Esophagus muscularis mucosa (tissue), 4 donors: ENCODE measurements around the gene NUP214. TPM values are rescaled to one million over a fixed set of nuclear protein-coding genes. Genes with fewer than 3 reads are reported as not detected.
"Not testable (repeated sequence)": the region's sequence is repeated elsewhere in the genome, so short reads cannot be mapped to it uniquely, and the experiment has no call there.

Experiments
- DNase-seq: peaks from one replicate; pipeline ENCODE4 v3.0.0-alpha.2; 2017; ENCODE audit errors: extremely low spot score
- H3K27ac ChIP-seq, 4 donors: fragments of 200-600 bp; sonication (generic); replicated peaks in 1 of 4; 1 replicate in 3 of 4; 2 replicates in 1 of 4; pipeline ENCODE4 v1.5.1; 2016 to 2019; ENCODE audit warnings: mild to moderate bottlenecking in 1 of 4
- H3K27me3 ChIP-seq, 4 donors: fragments of 200-600 bp; sonication (generic); one replicate each; pipeline versions ENCODE4 v1.5.1 to v1.6.0; 2016 to 2019
- H3K36me3 ChIP-seq, 4 donors: fragments of 200-600 bp; sonication (generic); one replicate each; pipeline ENCODE4 v1.5.1; 2016 to 2019
- H3K4me1 ChIP-seq, 4 donors: fragments of 200-600 bp; sonication (generic); one replicate each; pipeline ENCODE4 v1.5.1; 2016 to 2019
- H3K4me3 ChIP-seq, 4 donors: fragments of 200-600 bp; sonication (generic); 1 replicate in 2 of 4; 2 replicates in 2 of 4; pipeline ENCODE4 v1.5.1; 2016 to 2019; ENCODE audit warnings: mild to moderate bottlenecking in 4 of 4, moderate library complexity in 1 of 4
- H3K9me3 ChIP-seq, 4 donors: fragments of 200-600 bp; sonication (generic); 1 replicate in 3 of 4; 2 replicates in 1 of 4; pipeline ENCODE4 v1.5.1; 2016 to 2019
- EP300 ChIP-seq: sonication (generic); formaldehyde crosslinking; IDR thresholded peaks from one replicate; pipeline ENCODE4 v1.6.1; 2017; ENCODE audit warnings: antibody characterized with exemption
- POLR2A ChIP-seq: fragments of 450-650 bp; IDR thresholded peaks from one replicate; pipeline ENCODE4 v1.6.1; 2017; ENCODE audit warnings: antibody characterized with exemption, moderate library complexity, mild to moderate bottlenecking, low read depth
- POLR2AphosphoS5 ChIP-seq, 2 donors: sonication (generic); formaldehyde crosslinking; IDR thresholded peaks; one replicate each; pipeline ENCODE4 v1.6.1; 2017; ENCODE audit warnings: antibody characterized with exemption in 2 of 2
- WGBS: methylation state at CpG from one replicate; pipeline ENCODE4 v1.1.5; 2018; 5-methylcytosine and 5-hydroxymethylcytosine counted together
- intact Hi-C: fragments of 100-400 bp; cut with DNase I; formaldehyde crosslinking; loops from one replicate; pipeline ENCODE4 v1.15.1; 2023
- total RNA-seq, 4 donors: library from RNA; depleted of rRNA; stranded (reverse); fragments of >200 nt; gene quantifications; one replicate each; pipeline versions ENCODE4 v1.1.0 to v1.2.1, GENCODE V29; 2016
- TF ChIP-seq, protein P1 (sequence below), 3 experiments: fragments of 200-600 bp in 2 of 3; fragments of 450-650 bp in 1 of 3; sonication (generic) in 2 of 3; IDR thresholded peaks; one replicate each; pipeline ENCODE4 v1.5.1; 2017 to 2019; ENCODE audit warnings: antibody characterized with exemption in 3 of 3, mild to moderate bottlenecking in 2 of 3, moderate library complexity in 1 of 3

Gene NUP214
- total RNA-seq, 4 donors from 2014 or later: 26.4 to 36.2 (median 28.7) TPM

- Histone ChIP-seq H3K9me3 (no peaks in the 10 kb centered on the region), H3K27me3 (peaks cover 0 to 6% (median 0%) of the 10 kb centered on the region in 4 donors), H3K36me3 (peaks cover 0 to 58% (median 0%) of the 10 kb centered on the region in 4 donors), H3K27ac (peak overlapping the region in 3 of 4 donors; percentile 30 to 41 (median 33)), H3K4me3 (no peak overlapping the region), H3K4me1 (peaks cover 0 to 15% (median 9%) of the 10 kb centered on the region in 4 donors)
- TF ChIP-seq POLR2AphosphoS5 (IDR thresholded peaks at IDR 0.05): no peak
- TF ChIP-seq EP300: no peak
- TF ChIP-seq, protein P1, sequence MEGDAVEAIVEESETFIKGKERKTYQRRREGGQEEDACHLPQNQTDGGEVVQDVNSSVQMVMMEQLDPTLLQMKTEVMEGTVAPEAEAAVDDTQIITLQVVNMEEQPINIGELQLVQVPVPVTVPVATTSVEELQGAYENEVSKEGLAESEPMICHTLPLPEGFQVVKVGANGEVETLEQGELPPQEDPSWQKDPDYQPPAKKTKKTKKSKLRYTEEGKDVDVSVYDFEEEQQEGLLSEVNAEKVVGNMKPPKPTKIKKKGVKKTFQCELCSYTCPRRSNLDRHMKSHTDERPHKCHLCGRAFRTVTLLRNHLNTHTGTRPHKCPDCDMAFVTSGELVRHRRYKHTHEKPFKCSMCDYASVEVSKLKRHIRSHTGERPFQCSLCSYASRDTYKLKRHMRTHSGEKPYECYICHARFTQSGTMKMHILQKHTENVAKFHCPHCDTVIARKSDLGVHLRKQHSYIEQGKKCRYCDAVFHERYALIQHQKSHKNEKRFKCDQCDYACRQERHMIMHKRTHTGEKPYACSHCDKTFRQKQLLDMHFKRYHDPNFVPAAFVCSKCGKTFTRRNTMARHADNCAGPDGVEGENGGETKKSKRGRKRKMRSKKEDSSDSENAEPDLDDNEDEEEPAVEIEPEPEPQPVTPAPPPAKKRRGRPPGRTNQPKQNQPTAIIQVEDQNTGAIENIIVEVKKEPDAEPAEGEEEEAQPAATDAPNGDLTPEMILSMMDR (IDR thresholded peaks at IDR 0.05): no peak
- TF ChIP-seq POLR2A: no peak
- intact Hi-C loops: no loop called here
- DNase-seq: no peak
- 82% methylated on average over 15 of the region's 25 CpGs for WGBS
Observed at GRCh38 chr9:131111854-131112311, 13.5 kb upstream of the NUP214 start.

GRCh38 chr9:131112374-131113154 lies 12.8 kb upstream of the NUP214 start:
- TF ChIP-seq EP300 (no peak), POLR2A (no peak), POLR2AphosphoS5 (IDR thresholded peaks at IDR 0.05) (no peak)
- TF ChIP-seq, protein P1 (IDR thresholded peaks at IDR 0.05): no peak
- peak overlapping the region in 3 of 4 donors; percentile 30 to 41 (median 33) for H3K27ac ChIP-seq
- intact Hi-C loops: no loop called here

DNA sequence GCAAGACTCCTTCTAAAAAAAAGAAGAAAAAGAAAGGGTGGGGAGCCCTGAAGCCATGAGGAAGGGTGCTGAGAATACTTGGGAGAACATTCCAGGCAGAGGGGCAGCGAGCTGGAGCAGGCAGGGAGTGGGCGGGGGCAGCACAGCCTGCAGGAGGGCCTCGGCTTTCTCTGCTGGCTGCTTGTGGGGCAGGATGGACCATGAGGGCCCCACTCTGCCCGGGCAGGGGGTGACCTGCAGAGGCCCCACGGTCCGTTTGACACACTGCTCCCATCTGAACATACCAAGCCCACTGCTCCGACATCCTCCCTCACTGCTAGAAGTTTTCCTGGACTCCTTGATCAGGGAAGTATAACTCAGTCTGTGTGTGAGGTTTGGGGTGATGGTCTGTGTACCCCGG lies 11.7 kb upstream of the NUP214 start:
- H3K9me3 ChIP-seq: no peaks in the 10 kb centered on the region
- no peak for DNase-seq
- H3K27me3 ChIP-seq: peaks cover 0 to 17% (median 0%) of the 10 kb centered on the region in 4 donors
- H3K4me1 ChIP-seq: peaks cover 0 to 17% (median 7%) of the 10 kb centered on the region in 4 donors
- H3K4me3 ChIP-seq: no peak overlapping the region
- intact Hi-C loops: no loop called here
- TF ChIP-seq POLR2AphosphoS5 (IDR thresholded peaks at IDR 0.05) (no peak), POLR2A (no peak), EP300 (no peak)
- TF ChIP-seq, protein P1 (IDR thresholded peaks at IDR 0.05): no peak
- H3K36me3 ChIP-seq: peaks cover 0 to 61% (median 0%) of the 10 kb centered on the region in 4 donors
- no peak overlapping the region for H3K27ac ChIP-seq
- 90% methylated on average over 3 of the region's 8 CpGs for WGBS

More at GRCh38 chr9:131112374-131113154, 12.8 kb upstream of the NUP214 start:
- Histone ChIP-seq H3K36me3 (peaks cover 0 to 54% (median 0%) of the 10 kb centered on the region in 4 donors), H3K4me3 (no peak overlapping the region), H3K27me3 (peaks cover 0 to 13% (median 0%) of the 10 kb centered on the region in 4 donors), H3K4me1 (peaks cover 0 to 14% (median 8%) of the 10 kb centered on the region in 4 donors), H3K9me3 (no peaks in the 10 kb centered on the region)
- WGBS: 93% methylated on average over 23 of the region's 23 CpGs
- no peak for DNase-seq

GRCh38 chr9:131114084-131114535 lies 11.3 kb upstream of the NUP214 start:
- WGBS: 87% methylated on average over 7 of the region's 8 CpGs
- Histone ChIP-seq H3K4me3 (no peak overlapping the region), H3K4me1 (peaks cover 0 to 17% (median 7%) of the 10 kb centered on the region in 4 donors), H3K27ac (no peak overlapping the region), H3K9me3 (no peaks in the 10 kb centered on the region), H3K36me3 (peaks cover 0 to 61% (median 0%) of the 10 kb centered on the region in 4 donors), H3K27me3 (peaks cover 0 to 19% (median 0%) of the 10 kb centered on the region in 4 donors)
- no peak for TF ChIP-seq POLR2A
- TF ChIP-seq, protein P1 (IDR thresholded peaks at IDR 0.05): no peak
- TF ChIP-seq POLR2AphosphoS5 (IDR thresholded peaks at IDR 0.05): no peak
- TF ChIP-seq EP300: no peak
- intact Hi-C loops: no loop called here
- no peak for DNase-seq

GRCh38 chr9:131115360-131115742 lies 10.0 kb upstream of the NUP214 start:
- WGBS: 89% methylated on average over 6 of the region's 6 CpGs
- DNase-seq, H3K27ac ChIP-seq, intact Hi-C loops, H3K4me3 ChIP-seq, H3K9me3 ChIP-seq: not testable (repeated sequence)
- Histone ChIP-seq H3K27me3 (peaks cover 0 to 19% (median 0%) of the 10 kb centered on the region in 4 donors), H3K36me3 (peaks cover 0 to 62% (median 10%) of the 10 kb centered on the region in 4 donors), H3K4me1 (peaks cover 0 to 17% (median 7%) of the 10 kb centered on the region in 4 donors)
